Activated naive CD4-positive, alpha-beta T cell (primary cell): ENCODE measurements around the gene TPMT.
"Not testable (repeated sequence)": the region's sequence is repeated elsewhere in the genome, so short reads cannot be mapped to it uniquely, and the experiment has no call there.

ENCODE experiments used
- DNase-seq, 4 experiments: peaks; one replicate each; lab custom pipeline; 2025; lab: John Stamatoyannopoulos, UW

Gene TPMT

DNA sequence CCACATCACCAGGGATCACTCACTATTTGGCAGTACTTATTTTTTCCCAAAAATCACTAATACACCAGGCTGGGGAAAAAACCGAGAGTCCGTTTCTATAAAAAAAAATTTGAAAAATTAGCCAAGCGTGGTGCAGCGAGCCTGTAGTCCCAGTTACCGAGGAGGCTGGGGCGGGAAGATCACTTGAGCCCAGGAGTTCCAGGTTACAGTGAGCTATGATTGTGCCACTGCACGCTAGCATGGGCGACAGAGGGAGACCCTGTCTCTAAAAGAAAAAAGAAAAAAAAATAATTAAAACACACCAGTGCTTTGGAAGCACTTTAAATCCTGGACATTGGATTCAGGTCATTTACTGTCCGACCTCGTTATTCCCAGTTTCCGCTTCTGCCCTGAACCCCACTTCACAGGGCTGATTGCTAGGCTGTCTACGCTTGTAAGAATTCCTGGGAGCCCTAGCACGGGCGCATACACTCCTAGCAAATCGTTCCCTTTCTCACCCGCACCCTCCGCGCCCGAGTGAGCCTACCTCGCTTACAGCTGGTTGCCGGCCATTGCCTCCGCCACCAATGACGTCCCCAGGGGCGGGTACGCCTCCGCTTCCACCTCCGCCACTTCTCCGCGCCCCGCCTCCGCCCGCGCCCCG, at the start of gene TPMT:
Gene TPMT (minus strand): TSS at position 571 of the 643 bp plus-strand sequence. CDS start 5,950 bp downstream, outside the sequence.
- no peak for DNase-seq

GRCh38 chr6:18203786-18204185, 48.9 kb upstream of the TPMT start:
- no peak for DNase-seq

- no peak for DNase-seq
These were observed 37.1 kb upstream of the TPMT start for GRCh38 chr6:18192026-18192425.

DNA sequence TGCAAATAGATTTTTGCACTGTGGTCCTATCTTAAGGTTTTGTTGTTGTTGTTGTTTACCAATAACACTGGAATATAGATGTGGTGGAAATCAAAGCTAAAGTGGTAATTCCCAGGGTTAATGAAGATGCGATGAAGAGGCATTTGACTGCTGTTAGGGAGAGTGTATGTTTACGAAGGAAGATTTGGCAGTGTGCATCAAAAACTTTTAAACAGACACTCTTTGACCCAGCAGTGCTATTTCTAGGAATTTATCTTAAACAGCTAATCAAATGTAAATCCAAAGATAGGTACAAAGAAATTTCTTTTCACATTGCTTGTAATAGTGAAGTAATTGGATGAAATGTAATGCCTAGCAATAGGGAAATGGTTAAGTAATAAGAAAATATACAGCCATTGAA, 34.3 kb upstream of the TPMT start:
- DNase-seq, result no peak

- no peak for DNase-seq
These were observed 32.8 kb upstream of the TPMT start for GRCh38 chr6:18187701-18188100.

GRCh38 chr6:18186540-18187250, 31.8 kb upstream of the TPMT start:
- DNase-seq, result no peak

DNA sequence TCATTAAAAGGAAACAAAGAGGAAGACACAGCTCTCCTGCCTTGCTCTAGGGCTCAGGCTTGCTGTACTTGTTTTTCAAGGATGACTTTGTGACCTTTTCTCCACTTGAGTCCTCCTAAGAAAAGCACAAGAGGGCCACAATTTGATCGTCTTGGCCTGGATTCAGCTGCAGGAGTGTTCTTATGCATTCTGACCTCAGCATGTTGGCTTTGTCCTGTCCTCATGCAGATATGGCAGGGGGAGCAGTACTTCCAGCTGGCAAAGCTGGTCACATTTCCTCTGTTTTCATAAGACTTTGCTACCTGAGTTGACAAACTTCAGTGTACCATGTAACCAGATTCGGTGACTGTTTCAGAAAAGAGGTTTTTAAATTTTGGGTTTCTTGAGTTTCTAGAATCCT, 31.2 kb upstream of the TPMT start:
- DNase-seq, result no peak

DNA sequence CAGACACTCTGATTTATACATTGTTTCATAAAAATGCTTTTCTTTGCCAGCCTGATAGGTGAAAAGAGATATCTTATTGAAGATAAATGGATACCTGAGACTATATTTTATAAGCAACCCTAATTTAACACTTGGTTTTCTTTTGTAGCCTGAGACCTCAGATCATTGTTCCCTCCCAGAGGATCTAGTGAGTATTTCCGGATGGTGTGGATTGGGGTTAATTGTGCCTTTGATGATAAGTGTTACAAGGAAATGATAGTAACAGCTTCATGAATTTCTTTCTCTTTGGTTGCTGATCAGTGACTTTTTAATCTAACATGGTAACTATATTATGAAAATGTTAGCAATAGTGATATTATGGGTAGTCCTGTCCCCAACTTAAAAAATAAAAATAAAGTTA, 30.7 kb upstream of the TPMT start:
- no peak for DNase-seq

GRCh38 chr6:18183766-18184165, 28.9 kb upstream of the TPMT start:
- DNase-seq, result no peak

DNA sequence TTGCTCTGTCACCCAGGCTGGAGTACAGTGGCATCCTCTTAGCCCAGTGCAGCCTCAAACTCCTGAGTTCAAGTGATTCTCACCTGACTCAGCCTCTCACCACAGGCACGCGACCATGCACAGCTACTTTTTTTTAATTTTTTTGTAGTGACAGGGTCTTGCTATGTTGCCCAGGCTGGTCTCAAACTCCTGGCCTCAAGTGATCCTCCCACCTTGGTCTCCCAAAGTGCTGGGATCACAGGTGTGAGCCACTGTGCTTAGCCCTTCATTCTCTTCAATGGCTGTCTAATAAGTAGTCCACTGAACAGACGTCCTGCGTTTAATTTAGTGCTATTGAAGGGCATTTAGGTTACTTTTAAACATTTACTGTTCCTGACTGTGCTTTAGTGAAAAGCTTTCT, 27.7 kb upstream of the TPMT start:
- DNase-seq, result no peak

DNA sequence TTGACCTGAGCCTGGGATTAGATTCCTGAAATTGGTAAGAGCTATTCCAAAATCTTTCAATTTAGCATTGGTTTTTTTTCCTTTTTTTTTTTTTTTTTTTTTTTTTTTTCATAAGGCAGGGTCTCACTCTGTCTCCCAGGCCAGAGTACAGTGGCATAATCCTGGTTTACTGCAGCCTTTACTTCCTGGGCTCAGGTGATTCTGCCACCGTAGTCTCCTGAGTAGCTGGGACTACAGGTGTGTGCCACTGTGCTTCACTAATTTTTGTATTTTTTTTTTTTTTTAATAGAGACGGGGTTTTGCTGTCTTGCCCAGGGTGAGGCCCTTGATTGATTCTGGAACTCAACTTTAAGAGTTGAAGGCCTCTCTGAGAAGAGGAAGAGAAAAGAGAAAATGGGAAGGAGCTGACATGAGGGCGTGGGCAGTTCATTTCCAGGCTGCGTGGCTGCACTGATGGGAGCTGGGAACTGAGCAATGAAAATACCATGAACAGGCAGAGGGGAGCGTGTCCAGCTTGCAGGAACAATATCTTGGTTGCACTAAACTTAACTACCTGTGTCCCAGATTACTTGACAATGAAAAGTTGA, 25.0 kb upstream of the TPMT start:
- DNase-seq, result no peak

GRCh38 chr6:18178960-18179615, 24.2 kb upstream of the TPMT start:
- no peak for DNase-seq

DNA sequence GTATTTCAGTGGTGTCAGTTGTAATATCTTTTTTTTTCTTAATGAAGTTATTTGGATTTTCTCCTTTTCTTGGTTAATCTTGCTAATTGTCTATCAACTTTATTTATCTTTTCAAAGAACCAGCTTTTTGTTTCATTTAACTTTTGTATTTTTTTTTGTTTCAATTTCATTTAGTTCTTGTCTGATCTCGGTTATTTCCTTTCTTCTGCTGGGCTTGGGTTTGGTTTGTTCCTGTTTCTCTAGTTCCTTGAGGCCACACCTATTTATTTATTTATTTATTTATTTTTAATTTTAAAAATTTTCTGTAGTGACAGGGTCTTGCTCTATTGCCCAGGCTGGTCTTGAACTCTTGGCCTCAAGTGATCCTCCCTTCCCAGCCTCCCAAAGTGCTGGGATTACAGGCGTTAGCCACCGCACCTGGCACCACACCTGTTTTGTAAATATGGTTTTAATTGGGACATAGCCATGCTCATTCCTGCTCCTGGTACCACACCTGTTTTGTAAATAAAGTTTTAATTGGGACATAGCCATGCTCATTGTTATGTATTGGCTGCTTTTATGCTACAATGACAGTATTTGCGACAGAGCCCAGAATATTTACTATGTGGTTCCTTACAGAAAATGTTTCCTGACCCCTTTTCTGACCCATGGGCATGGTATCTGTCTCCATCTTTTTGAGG, 22.5 kb upstream of the TPMT start:
- DNase-seq, result no peak

- DNase-seq, result not testable (repeated sequence)
These were observed 21.3 kb upstream of the TPMT start for GRCh38 chr6:18176198-18176597.

GRCh38 chr6:18171871-18172270, 17.0 kb upstream of the TPMT start:
- DNase-seq, result no peak

DNA sequence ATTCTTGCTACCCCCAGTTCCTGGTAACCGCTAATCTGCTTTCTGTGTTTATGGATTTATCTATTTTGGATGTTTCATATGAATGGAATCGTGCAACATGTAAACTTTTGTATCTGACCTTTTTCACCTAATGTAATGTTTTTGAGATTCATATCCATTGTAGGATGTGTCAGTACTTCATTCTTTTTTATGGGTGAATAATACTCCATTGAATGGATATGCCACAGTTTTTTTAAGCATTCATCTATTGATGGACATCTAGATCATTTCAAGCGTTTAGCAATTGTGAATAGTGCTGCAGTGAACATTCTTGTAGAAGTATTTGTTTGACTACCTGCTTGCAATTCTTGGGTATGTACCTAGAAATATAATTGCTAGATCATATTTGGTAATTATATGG, 13.4 kb upstream of the TPMT start:
- no peak for DNase-seq

DNA sequence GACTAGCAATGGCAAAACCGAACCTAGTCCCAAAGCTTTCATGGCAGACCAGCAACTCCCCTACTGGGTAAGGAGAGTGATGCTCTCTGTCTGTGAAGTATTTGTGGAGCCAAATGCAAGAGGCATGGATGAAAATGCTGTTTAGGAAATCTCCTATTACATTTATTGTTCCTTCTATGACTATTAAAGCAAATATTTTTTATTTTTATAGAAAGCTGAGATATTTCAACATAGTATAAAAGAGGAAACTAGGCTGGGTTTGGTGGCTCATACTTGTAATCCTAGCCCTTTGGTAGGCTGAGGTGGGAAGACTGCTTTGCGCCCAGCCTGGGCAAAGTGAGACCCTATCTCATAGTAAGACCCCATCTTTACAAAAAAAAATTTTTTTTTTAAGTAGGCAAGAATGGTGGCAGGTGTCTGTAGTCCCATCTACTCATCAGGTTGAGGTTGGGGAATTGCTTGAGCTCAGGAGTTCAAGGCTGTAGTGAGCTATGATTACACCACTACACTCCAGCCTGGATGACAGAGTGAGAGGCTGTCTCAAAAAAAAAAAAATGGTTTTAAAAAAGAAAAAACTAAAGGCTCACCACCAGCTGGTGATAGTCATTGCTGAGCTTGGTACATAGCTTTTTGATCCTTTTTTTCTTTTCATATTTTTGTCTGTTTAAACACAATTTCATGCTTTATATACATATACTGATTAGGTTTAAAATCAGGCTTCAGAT, 11.6 kb upstream of the TPMT start:
- DNase-seq, result no peak

DNA sequence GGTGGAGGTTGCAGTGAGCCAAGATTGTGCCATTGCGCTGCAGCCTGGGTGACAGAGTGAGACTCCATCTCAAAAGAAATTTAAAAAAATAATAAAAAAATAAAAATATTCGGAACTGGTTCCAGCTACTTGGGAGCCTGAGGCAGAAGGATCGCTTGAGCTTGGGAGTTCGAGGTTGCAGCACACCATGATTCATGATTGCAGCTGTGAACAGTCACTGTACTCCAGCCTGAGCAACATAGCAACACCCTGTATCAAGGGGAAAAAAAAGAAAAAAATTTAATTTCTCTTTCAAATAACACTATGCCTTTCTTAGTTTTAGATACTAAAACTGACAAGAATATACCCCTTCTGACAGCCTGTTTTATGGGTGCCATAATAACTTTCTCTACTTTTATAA, 10.9 kb upstream of the TPMT start:
- DNase-seq, result no peak

GRCh38 chr6:18162401-18162800, 7.5 kb upstream of the TPMT start:
- DNase-seq, result no peak

- DNase-seq, result no peak
These were observed 6.6 kb upstream of the TPMT start for GRCh38 chr6:18161431-18161830.

- DNase-seq, result no peak
These were observed 6.0 kb upstream of the TPMT start for GRCh38 chr6:18160911-18161310.
